ENCODE data around the gene GBE1. TPM values are rescaled to one million over a fixed set of nuclear protein-coding genes. Genes with fewer than 3 reads are reported as not detected.

The GBE1 gene
- total RNA-seq, 1 donor from 2014 or later = 34.4 TPM

- no peaks in the 10 kb centered on the region for H3K9me3 ChIP-seq (ENCODE audit: low read depth)
- H2AFZ ChIP-seq (replicated peaks) = no peak overlapping the region
- no peaks in the 10 kb centered on the region for H4K20me1 ChIP-seq (ENCODE audit: low read depth)
- H3K4me2 ChIP-seq = no peak overlapping the region
- no peak overlapping the region for H3K27ac ChIP-seq
- H3F3A ChIP-seq (ENCODE audit: low read depth) = no peaks in the 10 kb centered on the region
- Mint-ChIP-seq H3K9me3 (no peaks in the 10 kb centered on the region), H3K4me1 (no peaks in the 10 kb centered on the region), H3K27me3 (ENCODE audit: insufficient read depth, low read depth) (no peaks in the 10 kb centered on the region), H3K4me3 (no peak overlapping the region), H3K36me3 (peaks cover 5% of the 10 kb centered on the region), H3K27ac (no peak overlapping the region)
- DNase-seq (ENCODE audit: low spot score) = no peak
- H3K79me2 ChIP-seq (ENCODE audit: low read depth) = no peaks in the 10 kb centered on the region
- TF ChIP-seq EZH2phosphoT487 (IDR thresholded peaks at IDR 0.05) (no peak), EZH2 (IDR thresholded peaks at IDR 0.05) (no peak), CTCF (IDR thresholded peaks at IDR 0.05) (no peak)
- no peaks in the 10 kb centered on the region for H3K36me3 ChIP-seq
- H3K9ac ChIP-seq = no peak overlapping the region
- H3K4me3 ChIP-seq = no peak overlapping the region
- H3K27me3 ChIP-seq = no peaks in the 10 kb centered on the region
- no peaks in the 10 kb centered on the region for H3K4me1 ChIP-seq
Measured at GRCh38 chr3:81531846-81532245, 229.6 kb downstream of the GBE1 start.

- H3K9me3 ChIP-seq (ENCODE audit: low read depth) = no peaks in the 10 kb centered on the region
- H3K27ac ChIP-seq = no peak overlapping the region
- H3K36me3 Mint-ChIP-seq = peaks cover 5% of the 10 kb centered on the region
- no peaks in the 10 kb centered on the region for H3K27me3 ChIP-seq
- H3K36me3 ChIP-seq = no peaks in the 10 kb centered on the region
- no peak overlapping the region for H3K27ac Mint-ChIP-seq
- no peak overlapping the region for H3K4me3 ChIP-seq
- H3K4me1 Mint-ChIP-seq = no peaks in the 10 kb centered on the region
- TF ChIP-seq CTCF (IDR thresholded peaks at IDR 0.05) (no peak), EZH2phosphoT487 (IDR thresholded peaks at IDR 0.05) (no peak)
- H3K4me2 ChIP-seq = no peak overlapping the region
- no peaks in the 10 kb centered on the region for H3K4me1 ChIP-seq
- no peaks in the 10 kb centered on the region for H3F3A ChIP-seq (ENCODE audit: low read depth)
- H4K20me1 ChIP-seq (ENCODE audit: low read depth) = no peaks in the 10 kb centered on the region
- no peak overlapping the region for H3K9ac ChIP-seq
- no peaks in the 10 kb centered on the region for H3K27me3 Mint-ChIP-seq (ENCODE audit: insufficient read depth, low read depth)
- no peaks in the 10 kb centered on the region for H3K79me2 ChIP-seq (ENCODE audit: low read depth)
- H2AFZ ChIP-seq (replicated peaks) = no peak overlapping the region
- H3K9me3 Mint-ChIP-seq = no peaks in the 10 kb centered on the region
- DNase-seq (ENCODE audit: low spot score) = no peak
- H3K4me3 Mint-ChIP-seq = no peak overlapping the region
Measured at GRCh38 chr3:81531263-81531662, 230.2 kb downstream of the GBE1 start.

- Mint-ChIP-seq H3K4me1 (no peaks in the 10 kb centered on the region), H3K27me3 (ENCODE audit: insufficient read depth, low read depth) (peaks cover 2% of the 10 kb centered on the region), H3K4me3 (no peak overlapping the region), H3K9me3 (peaks cover 6% of the 10 kb centered on the region), H3K36me3 (peaks cover 5% of the 10 kb centered on the region), H3K27ac (no peak overlapping the region)
- Histone ChIP-seq H2AFZ (replicated peaks) (no peak overlapping the region), H3K27ac (no peak overlapping the region), H3K4me1 (no peaks in the 10 kb centered on the region), H3K27me3 (no peaks in the 10 kb centered on the region), H3K4me3 (no peak overlapping the region), H3K4me2 (no peak overlapping the region), H3K9me3 (ENCODE audit: low read depth) (no peaks in the 10 kb centered on the region), H4K20me1 (ENCODE audit: low read depth) (no peaks in the 10 kb centered on the region), H3K36me3 (no peaks in the 10 kb centered on the region), H3K79me2 (ENCODE audit: low read depth) (no peaks in the 10 kb centered on the region), H3K9ac (no peak overlapping the region), H3F3A (ENCODE audit: low read depth) (no peaks in the 10 kb centered on the region)
- DNase-seq (ENCODE audit: low spot score) = no peak
- TF ChIP-seq EZH2phosphoT487 (IDR thresholded peaks at IDR 0.05) = no peak
- TF ChIP-seq CTCF (IDR thresholded peaks at IDR 0.05) = no peak
- TF ChIP-seq EZH2 (IDR thresholded peaks at IDR 0.05) = no peak
Measured at GRCh38 chr3:81530180-81530939, 231.1 kb downstream of the GBE1 start.

All from neural progenitor cell (in vitro differentiated cells).